ENCODE measurements around the gene METTL25. TPM values are rescaled to one million over a fixed set of nuclear protein-coding genes. Genes with fewer than 3 reads are reported as not detected.

The METTL25 gene
- total and polyA plus RNA-seq, 7 donors = 2.2 to 14.4 (median 7.0) TPM

DNA sequence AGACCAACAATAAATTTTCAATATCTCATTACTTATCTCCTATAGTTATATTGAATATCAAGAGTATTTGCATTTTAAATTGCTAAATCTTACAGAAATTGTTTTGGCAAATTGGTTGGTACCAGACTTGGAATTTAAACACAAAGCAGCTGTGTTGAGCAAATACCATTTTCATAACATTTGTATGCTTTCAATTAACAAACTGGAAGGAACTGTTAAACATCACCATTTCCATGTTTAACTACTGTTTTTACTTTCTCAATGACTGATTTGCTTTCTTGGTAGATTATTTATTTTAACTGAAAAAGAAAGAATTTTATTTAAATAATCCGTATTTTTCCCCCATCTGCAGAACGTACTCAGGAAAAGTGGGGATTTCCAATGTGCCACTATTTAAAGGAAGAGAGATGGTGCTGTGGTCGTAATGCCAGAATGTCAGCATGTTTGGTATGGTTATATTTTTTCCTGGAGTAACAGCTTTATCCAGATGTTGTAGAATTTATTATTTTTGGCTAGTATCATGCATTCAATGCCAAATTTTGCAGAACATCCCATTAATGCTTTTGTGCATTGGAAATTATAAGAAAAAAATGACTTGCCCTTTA is 72.3 kb downstream of the METTL25 start:
- no peak for ATAC-seq
- WGBS, 3 donors = 53 to 74% (median 65%) methylated on average over 3 of the region's 3 CpGs

DNA sequence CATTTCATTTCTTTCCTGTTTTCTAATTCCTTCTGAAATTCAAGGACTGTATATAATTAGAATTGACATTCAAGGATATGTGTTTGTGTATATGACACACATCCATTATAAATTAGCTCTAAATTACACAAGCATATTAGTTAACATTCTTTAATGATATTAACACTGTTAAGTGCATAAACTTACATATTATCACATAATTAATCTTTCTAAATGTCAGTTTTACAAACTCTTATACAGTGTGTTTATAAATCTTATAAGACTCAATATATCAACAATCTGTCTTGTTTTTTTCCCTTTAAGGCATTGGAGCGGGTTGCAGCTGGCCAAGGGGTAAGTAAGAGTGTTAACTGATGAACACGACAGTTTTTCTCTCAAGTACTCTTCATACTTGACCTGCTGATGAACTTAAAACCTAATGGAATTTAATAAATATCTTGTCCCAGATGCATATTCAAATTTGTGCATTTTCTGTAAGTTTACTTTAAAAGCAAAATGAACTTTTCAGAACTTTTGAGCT is 76.1 kb downstream of the METTL25 start:
- TF ChIP-seq, protein P1, sequence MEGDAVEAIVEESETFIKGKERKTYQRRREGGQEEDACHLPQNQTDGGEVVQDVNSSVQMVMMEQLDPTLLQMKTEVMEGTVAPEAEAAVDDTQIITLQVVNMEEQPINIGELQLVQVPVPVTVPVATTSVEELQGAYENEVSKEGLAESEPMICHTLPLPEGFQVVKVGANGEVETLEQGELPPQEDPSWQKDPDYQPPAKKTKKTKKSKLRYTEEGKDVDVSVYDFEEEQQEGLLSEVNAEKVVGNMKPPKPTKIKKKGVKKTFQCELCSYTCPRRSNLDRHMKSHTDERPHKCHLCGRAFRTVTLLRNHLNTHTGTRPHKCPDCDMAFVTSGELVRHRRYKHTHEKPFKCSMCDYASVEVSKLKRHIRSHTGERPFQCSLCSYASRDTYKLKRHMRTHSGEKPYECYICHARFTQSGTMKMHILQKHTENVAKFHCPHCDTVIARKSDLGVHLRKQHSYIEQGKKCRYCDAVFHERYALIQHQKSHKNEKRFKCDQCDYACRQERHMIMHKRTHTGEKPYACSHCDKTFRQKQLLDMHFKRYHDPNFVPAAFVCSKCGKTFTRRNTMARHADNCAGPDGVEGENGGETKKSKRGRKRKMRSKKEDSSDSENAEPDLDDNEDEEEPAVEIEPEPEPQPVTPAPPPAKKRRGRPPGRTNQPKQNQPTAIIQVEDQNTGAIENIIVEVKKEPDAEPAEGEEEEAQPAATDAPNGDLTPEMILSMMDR (IDR thresholded peaks at IDR 0.05) = no peak
- no peak for ATAC-seq
- peaks cover 0 to 41% of the 10 kb centered on the region in 2 donors for H3K36me3 ChIP-seq (ENCODE audit: insufficient read depth in 1 of 2, low read depth in 1 of 2)

More for the DNA sequence above, 72.3 kb downstream of the METTL25 start:
- Histone ChIP-seq H3K4me1 (no peaks in the 10 kb centered on the region), H3K36me3 (ENCODE audit: insufficient read depth in 1 of 2, low read depth in 1 of 2) (peaks cover 0 to 17% of the 10 kb centered on the region in 2 donors), H3K27ac (no peak overlapping the region), H3K9me3 (no peaks in the 10 kb centered on the region), H3K4me3 (no peak overlapping the region), H3K27me3 (ENCODE audit: insufficient read depth in 3 of 3, low read length in 2 of 3) (no peaks in the 10 kb centered on the region)
- intact Hi-C loops (cut with DNase I) = no loop called here
- DNase-seq = no peak
- TF ChIP-seq, protein P1 (IDR thresholded peaks at IDR 0.05) = no peak

DNA sequence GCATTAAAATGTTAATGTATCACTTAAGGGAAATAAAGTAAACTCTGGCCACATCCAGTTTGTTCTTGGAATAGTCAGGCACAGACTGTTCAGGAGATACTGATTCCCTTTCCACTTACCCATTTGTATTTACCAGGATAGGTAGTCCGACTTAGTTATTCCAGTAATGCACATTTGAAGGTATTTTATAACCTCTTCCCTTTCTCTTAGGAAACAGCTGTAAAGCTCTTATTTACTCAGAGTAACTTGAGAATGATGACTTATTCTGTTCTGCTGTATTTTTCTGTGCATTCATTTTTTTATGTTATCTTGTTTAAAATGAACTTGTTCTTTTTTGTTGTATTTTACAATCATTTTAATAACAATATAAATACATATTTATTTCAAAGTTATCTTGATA is 78.0 kb downstream of the METTL25 start:
- H3K9me3 ChIP-seq = no peaks in the 10 kb centered on the region
- no peak for DNase-seq
- H3K27me3 ChIP-seq (ENCODE audit: insufficient read depth in 3 of 3, low read length in 2 of 3) = no peaks in the 10 kb centered on the region
- H3K27ac ChIP-seq = no peak overlapping the region
- peaks cover 0 to 39% of the 10 kb centered on the region in 2 donors for H3K36me3 ChIP-seq (ENCODE audit: insufficient read depth in 1 of 2, low read depth in 1 of 2)
- H3K4me3 ChIP-seq = no peak overlapping the region
- ATAC-seq = no peak
- intact Hi-C loops (cut with DNase I) = no loop called here
- TF ChIP-seq, protein P1 (IDR thresholded peaks at IDR 0.05) = no peak
- no peaks in the 10 kb centered on the region for H3K4me1 ChIP-seq
- 57 to 79% (median 78%) methylated on average over 1 of the region's 1 CpG for WGBS, 3 donors

More for the DNA sequence above, 76.1 kb downstream of the METTL25 start:
- H3K4me3 ChIP-seq = no peak overlapping the region
- 85 to 94% (median 85%) methylated on average over 2 of the region's 2 CpGs for WGBS, 3 donors
- no peaks in the 10 kb centered on the region for H3K27me3 ChIP-seq (ENCODE audit: insufficient read depth in 3 of 3, low read length in 2 of 3)
- H3K27ac ChIP-seq = no peak overlapping the region
- intact Hi-C loops (cut with DNase I) = no loop called here
- no peak for DNase-seq
- no peaks in the 10 kb centered on the region for H3K4me1 ChIP-seq
- H3K9me3 ChIP-seq = no peaks in the 10 kb centered on the region

DNA sequence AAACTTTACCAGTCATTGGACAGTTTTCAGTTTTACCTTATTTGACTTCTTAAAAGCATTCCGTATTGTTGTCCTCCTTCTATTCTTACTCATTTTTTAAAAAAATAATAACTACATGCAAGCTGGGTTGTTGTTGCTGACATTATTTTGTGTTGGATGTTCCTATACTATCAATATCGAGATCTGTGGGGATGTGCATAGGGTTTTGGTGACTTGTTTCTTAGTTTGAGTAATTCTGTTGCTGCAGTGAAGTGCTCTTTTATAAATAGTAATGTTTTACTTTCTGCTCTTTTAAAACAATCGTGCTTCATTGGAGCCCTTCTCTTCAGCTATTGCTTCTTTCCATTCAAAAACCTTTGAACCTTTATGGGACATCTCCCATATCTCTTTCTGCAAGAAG is 79.4 kb downstream of the METTL25 start:
- 91 to 92% (median 92%) methylated on average over 3 of the region's 3 CpGs for WGBS, 3 donors
- DNase-seq (no peak), ATAC-seq (no peak)
- intact Hi-C loops (cut with DNase I) = no loop called here
- Histone ChIP-seq H3K4me3 (no peak overlapping the region), H3K36me3 (ENCODE audit: insufficient read depth in 1 of 2, low read depth in 1 of 2) (peaks cover 6 to 38% of the 10 kb centered on the region in 2 donors), H3K27me3 (ENCODE audit: insufficient read depth in 3 of 3, low read length in 2 of 3) (no peaks in the 10 kb centered on the region), H3K9me3 (no peaks in the 10 kb centered on the region), H3K27ac (no peak overlapping the region), H3K4me1 (no peaks in the 10 kb centered on the region)
- TF ChIP-seq, protein P1 (IDR thresholded peaks at IDR 0.05) = no peak

DNA sequence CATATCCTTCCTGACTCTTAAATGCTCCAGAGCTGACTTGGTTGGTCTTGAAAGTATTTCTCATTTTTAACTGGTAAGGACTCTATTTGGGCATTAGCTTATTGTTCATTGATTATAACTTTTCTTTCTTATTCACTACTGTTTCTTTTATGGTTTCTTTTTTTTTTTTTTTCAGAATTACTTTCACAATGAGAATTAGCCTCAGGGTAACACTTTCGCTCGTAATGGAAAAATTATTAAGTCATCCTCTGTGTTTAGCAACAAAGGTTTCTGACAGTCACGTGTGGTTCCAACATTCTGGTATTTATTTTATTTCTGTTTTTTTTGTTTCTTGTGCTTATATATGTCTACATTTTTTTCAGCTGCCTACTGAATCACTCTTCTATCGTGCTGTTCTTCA is 80.0 kb downstream of the METTL25 start:
- peaks cover 6 to 38% of the 10 kb centered on the region in 2 donors for H3K36me3 ChIP-seq (ENCODE audit: insufficient read depth in 1 of 2, low read depth in 1 of 2)
- ATAC-seq (no peak), DNase-seq (no peak)
- no peaks in the 10 kb centered on the region for H3K27me3 ChIP-seq (ENCODE audit: insufficient read depth in 3 of 3, low read length in 2 of 3)
- TF ChIP-seq, protein P1 (IDR thresholded peaks at IDR 0.05) = no peak
- no peaks in the 10 kb centered on the region for H3K4me1 ChIP-seq
- H3K9me3 ChIP-seq = no peaks in the 10 kb centered on the region
- WGBS, 3 donors = 88 to 94% (median 90%) methylated on average over 4 of the region's 4 CpGs
- H3K4me3 ChIP-seq = no peak overlapping the region
- intact Hi-C loops (cut with DNase I) = no loop called here
- H3K27ac ChIP-seq = no peak overlapping the region
